Measurements from ENCODE around the gene PROSER3. TPM values are rescaled to one million over a fixed set of nuclear protein-coding genes. Genes with fewer than 3 reads are reported as not detected.
A peak's percentile ranks its signal among the peaks of the same experiment; 100 is the strongest.

Gene PROSER3
- total RNA-seq, 2 experiments from 2014 or later = 17.2 to 66.1 TPM

GRCh38 chr19:35717665-35718344 lies 40.2 kb upstream of the PROSER3 start, which contains the start of gene KMT2B:
Gene KMT2B (plus strand): TSS chr19:35718003. CDS start chr19:35718019, 16 bp downstream.
- H3K9me2 ChIP-seq (ENCODE audit: insufficient read depth, low read length) = no peaks in the 10 kb centered on the region
- POLR2A ChIA-PET = interaction anchor here (1.1 kb wide), 1 partner anchor 26 kb away, joined by 3 read pairs; no protein-coding TSS in a partner anchor
- peaks cover 6% of the 10 kb centered on the region for H4K20me1 ChIP-seq (ENCODE audit: insufficient read depth, low read length)
- TF ChIP-seq, protein P1, sequence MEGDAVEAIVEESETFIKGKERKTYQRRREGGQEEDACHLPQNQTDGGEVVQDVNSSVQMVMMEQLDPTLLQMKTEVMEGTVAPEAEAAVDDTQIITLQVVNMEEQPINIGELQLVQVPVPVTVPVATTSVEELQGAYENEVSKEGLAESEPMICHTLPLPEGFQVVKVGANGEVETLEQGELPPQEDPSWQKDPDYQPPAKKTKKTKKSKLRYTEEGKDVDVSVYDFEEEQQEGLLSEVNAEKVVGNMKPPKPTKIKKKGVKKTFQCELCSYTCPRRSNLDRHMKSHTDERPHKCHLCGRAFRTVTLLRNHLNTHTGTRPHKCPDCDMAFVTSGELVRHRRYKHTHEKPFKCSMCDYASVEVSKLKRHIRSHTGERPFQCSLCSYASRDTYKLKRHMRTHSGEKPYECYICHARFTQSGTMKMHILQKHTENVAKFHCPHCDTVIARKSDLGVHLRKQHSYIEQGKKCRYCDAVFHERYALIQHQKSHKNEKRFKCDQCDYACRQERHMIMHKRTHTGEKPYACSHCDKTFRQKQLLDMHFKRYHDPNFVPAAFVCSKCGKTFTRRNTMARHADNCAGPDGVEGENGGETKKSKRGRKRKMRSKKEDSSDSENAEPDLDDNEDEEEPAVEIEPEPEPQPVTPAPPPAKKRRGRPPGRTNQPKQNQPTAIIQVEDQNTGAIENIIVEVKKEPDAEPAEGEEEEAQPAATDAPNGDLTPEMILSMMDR (conservative IDR thresholded peaks at IDR 0.05; ENCODE audit: low read length) = no peak
- no peak for TF ChIP-seq EZH2phosphoT487 (IDR thresholded peaks at IDR 0.05; ENCODE audit: borderline replicate concordance, low read depth, low read length)
- intact Hi-C loops (cut with micrococcal nuclease; ENCODE audit: unreplicated experiment) = loop anchor here (1.0 to 5.0 kb wide), 7 partner anchors 19 to 213 kb away; partner anchors contain the start of genes HSPB6 and PROSER3
- CTCF ChIA-PET (ENCODE audit: unreplicated experiment) = no interaction called here
- no TSS peak for BruUV-seq (replicated peaks)
- peaks cover 45% of the 10 kb centered on the region for H3K4me1 ChIP-seq (ENCODE audit: insufficient read depth, low read length, poor library complexity, severe bottlenecking)
- H3K4me3 ChIP-seq (ENCODE audit: low read depth, low read length, poor library complexity, severe bottlenecking) = peak within 1 kb of the TSS; percentile 80
- peaks cover 18% of the 10 kb centered on the region for H3K79me2 ChIP-seq (ENCODE audit: insufficient read depth, low read depth, low read length)
- peak within 1 kb of the TSS; percentile 27 for H2AFZ ChIP-seq (ENCODE audit: low read length)
- peaks cover 31% of the 10 kb centered on the region for H3K36me3 ChIP-seq (ENCODE audit: insufficient read depth, low read length)
- peak within 1 kb of the TSS; percentile 91 for H3K4me2 ChIP-seq (ENCODE audit: low read length)
- H3K27ac ChIP-seq (ENCODE audit: low read depth, low read length, poor library complexity, severe bottlenecking) = peak within 1 kb of the TSS; percentile 67
- no peaks in the 10 kb centered on the region for H3K9me3 ChIP-seq (ENCODE audit: low read length)
- DNase-seq (ENCODE audit: low spot score) = no peak

DNA sequence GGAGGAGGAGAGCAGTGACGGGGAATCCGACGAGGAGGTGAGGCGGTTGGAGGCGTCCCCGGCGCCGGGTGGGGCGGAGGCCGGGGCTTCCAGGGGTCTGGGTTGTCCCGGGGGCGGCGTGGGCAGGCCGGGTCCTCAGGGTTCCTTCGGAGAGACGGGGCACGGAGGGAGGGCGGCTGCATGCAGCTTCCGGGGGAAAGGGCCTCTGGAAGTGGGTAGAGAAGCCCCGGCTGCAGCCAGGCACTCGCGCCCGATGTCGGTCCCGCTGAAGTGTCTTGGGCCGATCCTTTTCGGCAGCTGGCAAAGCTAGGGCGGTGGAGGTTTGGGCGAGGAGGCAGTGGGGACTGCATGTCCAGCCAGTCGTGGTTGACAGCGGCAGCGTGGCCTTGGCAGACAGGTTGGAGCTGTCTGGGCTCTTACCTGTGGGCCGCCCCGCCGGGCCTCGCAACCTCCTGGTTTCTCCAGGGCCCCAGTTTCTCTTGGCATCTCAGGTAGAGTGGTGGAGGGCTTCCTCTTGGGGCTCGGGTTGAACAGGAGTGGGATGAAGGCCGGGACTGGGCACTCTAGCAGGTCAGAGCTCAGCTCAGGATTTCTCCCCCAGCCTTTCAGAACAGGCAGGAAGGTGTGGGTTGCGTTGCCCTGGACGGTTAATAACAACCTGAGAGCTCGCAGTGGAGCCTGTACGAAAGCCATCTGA lies 39.5 kb upstream of the PROSER3 start:
- H2AFZ ChIP-seq (ENCODE audit: low read length) = no peak overlapping the region
- no peak for TF ChIP-seq EZH2phosphoT487 (IDR thresholded peaks at IDR 0.05; ENCODE audit: borderline replicate concordance, low read depth, low read length)
- no peaks in the 10 kb centered on the region for H3K9me2 ChIP-seq (ENCODE audit: insufficient read depth, low read length)
- DNase-seq (ENCODE audit: low spot score) = peak; percentile 59
- H3K9me3 ChIP-seq (ENCODE audit: low read length) = no peaks in the 10 kb centered on the region
- ChIA-PET CTCF (ENCODE audit: unreplicated experiment) (no interaction called here), POLR2A (interaction anchor here (0.6 to 1.1 kb wide), 3 partner anchors 22 to 52 kb away, joined by 3 to 4 read pairs (median 3); no protein-coding TSS in a partner anchor)
- H4K20me1 ChIP-seq (ENCODE audit: insufficient read depth, low read length) = peaks cover 6% of the 10 kb centered on the region
- peaks cover 18% of the 10 kb centered on the region for H3K79me2 ChIP-seq (ENCODE audit: insufficient read depth, low read depth, low read length)
- intact Hi-C loops (cut with micrococcal nuclease; ENCODE audit: unreplicated experiment) = loop anchor here (1.0 to 5.0 kb wide), 2 partner anchors 19 to 39 kb away; partner anchors contain the start of genes HSPB6 and PROSER3
- peak overlapping the region; percentile 67 for H3K27ac ChIP-seq (ENCODE audit: low read depth, low read length, poor library complexity, severe bottlenecking)
- H3K4me3 ChIP-seq (ENCODE audit: low read depth, low read length, poor library complexity, severe bottlenecking) = peak overlapping the region; percentile 80
- peaks cover 38% of the 10 kb centered on the region for H3K4me1 ChIP-seq (ENCODE audit: insufficient read depth, low read length, poor library complexity, severe bottlenecking)
- H3K36me3 ChIP-seq (ENCODE audit: insufficient read depth, low read length) = peaks cover 38% of the 10 kb centered on the region
- no TSS peak for BruUV-seq (replicated peaks)
- peak overlapping the region; percentile 91 for H3K4me2 ChIP-seq (ENCODE audit: low read length)

DNA sequence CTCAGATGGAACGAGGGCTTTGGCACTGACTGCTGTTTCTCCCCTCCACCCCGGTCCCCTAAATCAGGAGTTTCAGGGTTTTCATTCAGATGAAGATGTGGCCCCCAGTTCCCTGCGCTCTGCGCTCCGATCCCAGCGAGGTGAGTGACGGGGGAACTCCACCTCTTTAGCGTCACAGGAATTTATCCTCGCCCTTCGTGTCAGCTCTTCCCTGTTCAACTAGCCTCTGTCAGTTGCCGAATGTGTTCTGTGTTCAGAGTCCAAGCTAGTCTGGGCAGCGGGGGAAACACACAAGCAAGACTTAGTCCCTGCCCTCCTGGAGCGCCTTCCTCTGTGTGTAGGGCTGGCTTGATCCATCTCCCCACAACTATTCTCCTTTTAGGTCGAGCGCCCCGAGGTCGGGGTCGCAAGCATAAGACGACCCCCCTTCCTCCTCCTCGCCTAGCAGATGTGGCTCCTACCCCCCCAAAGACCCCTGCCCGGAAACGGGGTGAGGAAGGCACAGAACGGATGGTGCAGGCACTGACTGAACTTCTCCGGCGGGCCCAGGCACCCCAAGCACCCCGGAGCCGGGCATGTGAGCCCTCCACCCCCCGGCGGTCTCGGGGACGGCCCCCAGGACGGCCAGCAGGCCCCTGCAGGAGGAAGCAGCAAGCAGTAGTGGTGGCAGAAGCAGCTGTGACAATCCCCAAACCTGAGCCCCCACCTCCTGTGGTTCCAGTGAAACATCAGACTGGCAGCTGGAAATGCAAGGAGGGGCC lies 38.4 kb upstream of the PROSER3 start:
- Histone ChIP-seq H3K9me3 (ENCODE audit: low read length) (no peaks in the 10 kb centered on the region), H3K36me3 (ENCODE audit: insufficient read depth, low read length) (peaks cover 49% of the 10 kb centered on the region), H2AFZ (ENCODE audit: low read length) (no peak overlapping the region), H3K4me1 (ENCODE audit: insufficient read depth, low read length, poor library complexity, severe bottlenecking) (peaks cover 27% of the 10 kb centered on the region), H3K9me2 (ENCODE audit: insufficient read depth, low read length) (no peaks in the 10 kb centered on the region), H3K4me2 (ENCODE audit: low read length) (peak overlapping the region; percentile 91), H3K4me3 (ENCODE audit: low read depth, low read length, poor library complexity, severe bottlenecking) (peak overlapping the region; percentile 80), H3K79me2 (ENCODE audit: insufficient read depth, low read depth, low read length) (peaks cover 18% of the 10 kb centered on the region), H4K20me1 (ENCODE audit: insufficient read depth, low read length) (peaks cover 6% of the 10 kb centered on the region), H3K27ac (ENCODE audit: low read depth, low read length, poor library complexity, severe bottlenecking) (no peak overlapping the region)
- TF ChIP-seq, protein P1 (conservative IDR thresholded peaks at IDR 0.05; ENCODE audit: low read length) = no peak
- TF ChIP-seq EZH2phosphoT487 (IDR thresholded peaks at IDR 0.05; ENCODE audit: borderline replicate concordance, low read depth, low read length) = no peak
- BruUV-seq (replicated peaks) = no TSS peak
- DNase-seq (ENCODE audit: low spot score) = no peak
- ChIA-PET POLR2A (interaction anchor here (0.6 to 1.0 kb wide), 3 partner anchors 21 to 273 kb away, joined by 3 to 4 read pairs (median 3); no protein-coding TSS in a partner anchor), CTCF (ENCODE audit: unreplicated experiment) (no interaction called here)
- intact Hi-C loops (cut with micrococcal nuclease; ENCODE audit: unreplicated experiment) = loop anchor here (5.0 kb wide), 1 partner anchor 38 kb away; the partner anchor contains the start of genes HSPB6 and PROSER3

All from OCI-LY7 (cell line).